PFSK-1 (cell line): ENCODE data around the gene CHTF8.

Experiments
- FOXP2 ChIP-seq: optimal IDR thresholded peaks from 2 replicates; pipeline ENCODE3; 2011; ENCODE audit warnings: borderline replicate concordance, control low read depth, inconsistent platforms; ENCODE audit not compliant: insufficient read depth; ENCODE audit errors: extremely low read length, extremely low read depth
- POLR2AphosphoS5 ChIP-seq: IDR thresholded peaks from 2 replicates; pipeline ENCODE4 v1.6.1; 2012; ENCODE audit warnings: low read depth, mild to moderate bottlenecking, control low read depth, low read length, moderate library complexity
- SIN3A ChIP-seq: IDR thresholded peaks from 2 replicates; pipeline ENCODE4 v1.6.1; 2012; ENCODE audit warnings: mild to moderate bottlenecking, low read length, moderate library complexity, borderline replicate concordance; ENCODE audit not compliant: insufficient read depth
- TAF1 ChIP-seq: IDR thresholded peaks from 2 replicates; pipeline ENCODE4 v1.6.1; 2012; ENCODE audit warnings: low read length, control low read depth, borderline replicate concordance; ENCODE audit not compliant: insufficient read depth
- TF ChIP-seq, protein P1 (sequence below), 2 experiments: IDR thresholded peaks; 2 replicates each; pipeline versions ENCODE4 v1.6.1 to v1.8.0; 2011 to 2012; ENCODE audit warnings: low read depth in 2 of 2, low read length in 2 of 2, control low read depth in 1 of 2, inconsistent platforms in 1 of 2, mild to moderate bottlenecking in 1 of 2, moderate library complexity in 1 of 2; ENCODE audit not compliant: insufficient read depth in 1 of 2

DNA sequence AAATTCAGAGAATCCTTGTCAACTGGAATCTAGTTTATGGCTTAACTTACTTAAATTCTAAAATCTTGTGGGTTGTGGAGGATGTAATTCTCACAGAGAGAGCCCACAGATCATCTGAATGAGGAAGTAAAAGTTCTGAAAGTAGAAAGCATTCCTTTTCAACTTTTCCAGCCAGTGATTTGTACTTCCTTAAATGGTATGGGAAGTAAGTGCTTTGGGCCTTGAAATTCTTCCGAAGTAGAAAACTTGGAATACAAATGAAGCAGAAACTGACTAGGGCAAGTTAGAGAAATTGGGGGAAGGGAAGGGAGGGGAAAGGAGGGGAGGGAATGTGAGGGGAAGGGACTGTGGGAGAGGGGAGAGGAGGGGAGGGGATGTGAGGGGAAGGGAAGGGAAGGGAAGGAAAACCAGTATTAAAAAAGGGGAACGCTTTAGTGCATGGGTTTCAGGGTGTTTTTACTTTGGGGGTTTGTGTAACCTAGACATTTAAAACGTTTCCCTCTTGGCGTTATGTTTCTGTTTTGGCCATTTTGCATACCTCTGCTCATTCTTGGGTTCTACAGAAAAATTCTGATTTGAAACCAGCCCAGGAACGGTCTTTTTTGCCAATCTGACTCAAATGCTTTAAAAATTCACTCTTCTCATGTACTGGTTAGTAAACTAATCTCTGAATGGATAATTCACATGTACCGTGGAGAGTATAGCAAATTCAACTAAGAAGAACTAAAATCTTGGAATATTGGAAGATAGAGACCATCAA, 39.1 kb upstream of the CHTF8 start:
- TF ChIP-seq POLR2AphosphoS5 (no peak), TAF1 (no peak), SIN3A (no peak), FOXP2 (no peak)
- TF ChIP-seq, protein P1, sequence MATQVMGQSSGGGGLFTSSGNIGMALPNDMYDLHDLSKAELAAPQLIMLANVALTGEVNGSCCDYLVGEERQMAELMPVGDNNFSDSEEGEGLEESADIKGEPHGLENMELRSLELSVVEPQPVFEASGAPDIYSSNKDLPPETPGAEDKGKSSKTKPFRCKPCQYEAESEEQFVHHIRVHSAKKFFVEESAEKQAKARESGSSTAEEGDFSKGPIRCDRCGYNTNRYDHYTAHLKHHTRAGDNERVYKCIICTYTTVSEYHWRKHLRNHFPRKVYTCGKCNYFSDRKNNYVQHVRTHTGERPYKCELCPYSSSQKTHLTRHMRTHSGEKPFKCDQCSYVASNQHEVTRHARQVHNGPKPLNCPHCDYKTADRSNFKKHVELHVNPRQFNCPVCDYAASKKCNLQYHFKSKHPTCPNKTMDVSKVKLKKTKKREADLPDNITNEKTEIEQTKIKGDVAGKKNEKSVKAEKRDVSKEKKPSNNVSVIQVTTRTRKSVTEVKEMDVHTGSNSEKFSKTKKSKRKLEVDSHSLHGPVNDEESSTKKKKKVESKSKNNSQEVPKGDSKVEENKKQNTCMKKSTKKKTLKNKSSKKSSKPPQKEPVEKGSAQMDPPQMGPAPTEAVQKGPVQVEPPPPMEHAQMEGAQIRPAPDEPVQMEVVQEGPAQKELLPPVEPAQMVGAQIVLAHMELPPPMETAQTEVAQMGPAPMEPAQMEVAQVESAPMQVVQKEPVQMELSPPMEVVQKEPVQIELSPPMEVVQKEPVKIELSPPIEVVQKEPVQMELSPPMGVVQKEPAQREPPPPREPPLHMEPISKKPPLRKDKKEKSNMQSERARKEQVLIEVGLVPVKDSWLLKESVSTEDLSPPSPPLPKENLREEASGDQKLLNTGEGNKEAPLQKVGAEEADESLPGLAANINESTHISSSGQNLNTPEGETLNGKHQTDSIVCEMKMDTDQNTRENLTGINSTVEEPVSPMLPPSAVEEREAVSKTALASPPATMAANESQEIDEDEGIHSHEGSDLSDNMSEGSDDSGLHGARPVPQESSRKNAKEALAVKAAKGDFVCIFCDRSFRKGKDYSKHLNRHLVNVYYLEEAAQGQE (IDR thresholded peaks at IDR 0.05; ENCODE audit: insufficient read depth in 1 of 2, low read depth in 2 of 2, low read length in 2 of 2): no peak
